ENCODE measurements around the gene VPS18.
A peak's percentile ranks its signal among the peaks of the same experiment; 100 is the strongest.

VPS18 gene

GRCh38 chr15:40925495-40925862 lies 31.2 kb downstream of the VPS18 start:
- DNase-seq = no peak

- no peak for DNase-seq
Measured at GRCh38 chr15:40925863-40926658, 31.8 kb downstream of the VPS18 start.

GRCh38 chr15:40926659-40927494 lies 32.6 kb downstream of the VPS18 start:
- DNase-seq = no peak

GRCh38 chr15:40927495-40927872 lies 33.2 kb downstream of the VPS18 start:
- DNase-seq = no peak

GRCh38 chr15:40927873-40928806 lies 33.9 kb downstream of the VPS18 start:
- no peak for DNase-seq

- DNase-seq = peak; percentile 37
Measured at GRCh38 chr15:40928821-40929659, 34.8 kb downstream of the VPS18 start, which contains the start of gene DLL4. TSS of gene DLL4 (plus strand) at chr15:40929340. CDS start at chr15:40929669, 329 bp downstream.

GRCh38 chr15:40929660-40930429 lies 35.6 kb downstream of the VPS18 start:
- no peak for DNase-seq

GRCh38 chr15:40930430-40931299 lies 36.4 kb downstream of the VPS18 start:
- peak; percentile 58 for DNase-seq

GRCh38 chr15:40931300-40932142 lies 37.3 kb downstream of the VPS18 start:
- DNase-seq = no peak

- no peak for DNase-seq
Measured at GRCh38 chr15:40932156-40932555, 37.9 kb downstream of the VPS18 start.

GRCh38 chr15:40932649-40933516 lies 38.6 kb downstream of the VPS18 start:
- no peak for DNase-seq

- DNase-seq = no peak
Measured at GRCh38 chr15:40933517-40933902, 39.3 kb downstream of the VPS18 start.

GRCh38 chr15:40934457-40934856 lies 40.2 kb downstream of the VPS18 start:
- DNase-seq = no peak

GRCh38 chr15:40936234-40936708 lies 42.0 kb downstream of the VPS18 start:
- DNase-seq = no peak

- no peak for DNase-seq
Measured at GRCh38 chr15:40936709-40937666, 42.7 kb downstream of the VPS18 start.

- no peak for DNase-seq
Measured at GRCh38 chr15:40937762-40938535, 43.7 kb downstream of the VPS18 start.

All from stimulated activated CD4-positive, alpha-beta T cell treated with anti-CD3 and anti-CD28 coated beads, Interleukin-1b, Interleukin-23, amount 100 ng/mL, for 48 hours (primary cell).